Right ventricle myocardium inferior (tissue), 1 donor: ENCODE data around the gene ERC1. TPM values are rescaled to one million over a fixed set of nuclear protein-coding genes. Genes with fewer than 3 reads are reported as not detected.

Source experiments
- ATAC-seq: fragments of 200-7000 bp; cut with Tn5 transposase; one replicate; pipeline ENCODE4 v1.9.1; 2020; ENCODE audit warnings: mild to moderate bottlenecking, moderate library complexity
- DNase-seq: peaks from one replicate; pipeline ENCODE4 v3.0.0; 2021; ENCODE audit errors: missing footprints
- intact Hi-C: fragments of 100-400 bp; cut with DNase I; formaldehyde crosslinking; loops from one replicate; pipeline ENCODE4 v1.11.0; 2022
- total RNA-seq: library from RNA; stranded (reverse); fragmentation: NEBNext Ultra II Directional; extraction: Animal tissue kit (Norgen Biotek cat#: 25700); gene quantifications from one replicate; pipeline ENCODE4 v1.2.1, GENCODE V29; 2021
- donor health status: DM: no; HTN: yes; CAD: no; lungs with severe emphysema.

Gene ERC1
- total RNA-seq, 1 donor from 2014 or later: 43.1 TPM

GRCh38 chr12:1147821-1148220 lies 156.8 kb downstream of the ERC1 start:
- ATAC-seq (no peak), DNase-seq (no peak)

GRCh38 chr12:1157046-1157445 lies 166.0 kb downstream of the ERC1 start:
- DNase-seq (no peak), ATAC-seq (no peak)
- intact Hi-C loops: no loop called here

More at GRCh38 chr12:1147821-1148220, 156.8 kb downstream of the ERC1 start:
- intact Hi-C loops: no loop called here

GRCh38 chr12:1161197-1161596 lies 170.2 kb downstream of the ERC1 start:
- DNase-seq: no peak
- intact Hi-C loops: no loop called here
- no peak for ATAC-seq

- ATAC-seq (no peak), DNase-seq (no peak)
- intact Hi-C loops: no loop called here
These were observed 171.2 kb downstream of the ERC1 start for GRCh38 chr12:1162081-1162760.

- intact Hi-C loops: no loop called here
- ATAC-seq (no peak), DNase-seq (no peak)
These were observed 176.8 kb downstream of the ERC1 start for GRCh38 chr12:1167784-1168183.

- intact Hi-C loops: no loop called here
- ATAC-seq (no peak), DNase-seq (no peak)
These were observed 179.4 kb downstream of the ERC1 start for GRCh38 chr12:1170411-1170810.

GRCh38 chr12:1171657-1172408 lies 180.8 kb downstream of the ERC1 start:
- ATAC-seq (no peak), DNase-seq (no peak)
- intact Hi-C loops: no loop called here

- DNase-seq (no peak), ATAC-seq (no peak)
- intact Hi-C loops: no loop called here
These were observed 183.0 kb downstream of the ERC1 start for GRCh38 chr12:1173781-1174617.

- intact Hi-C loops: no loop called here
- no peak for ATAC-seq
These were observed 183.6 kb downstream of the ERC1 start for GRCh38 chr12:1174659-1175058.

GRCh38 chr12:1176191-1176590 lies 185.2 kb downstream of the ERC1 start:
- ATAC-seq: no peak
- intact Hi-C loops: no loop called here
- no peak for DNase-seq

More at GRCh38 chr12:1174659-1175058, 183.6 kb downstream of the ERC1 start:
- DNase-seq: no peak

- no peak for DNase-seq
- ATAC-seq: no peak
- intact Hi-C loops: no loop called here
These were observed 188.1 kb downstream of the ERC1 start for GRCh38 chr12:1179128-1179527.

- intact Hi-C loops: no loop called here
- ATAC-seq (no peak), DNase-seq (no peak)
These were observed 191.0 kb downstream of the ERC1 start for GRCh38 chr12:1182069-1182468.

GRCh38 chr12:1184402-1184801 lies 193.4 kb downstream of the ERC1 start:
- ATAC-seq (no peak), DNase-seq (no peak)
- intact Hi-C loops: no loop called here

GRCh38 chr12:1185460-1186182 lies 194.6 kb downstream of the ERC1 start:
- intact Hi-C loops: no loop called here
- ATAC-seq (no peak), DNase-seq (no peak)

GRCh38 chr12:1186298-1186697 lies 195.3 kb downstream of the ERC1 start:
- no peak for ATAC-seq
- intact Hi-C loops: no loop called here
- no peak for DNase-seq

GRCh38 chr12:1188016-1188415 lies 197.0 kb downstream of the ERC1 start:
- DNase-seq: no peak
- intact Hi-C loops: no loop called here
- ATAC-seq: no peak

- ATAC-seq (no peak), DNase-seq (no peak)
- intact Hi-C loops: no loop called here
These were observed 198.1 kb downstream of the ERC1 start for GRCh38 chr12:1189163-1189562.

- DNase-seq (no peak), ATAC-seq (no peak)
- intact Hi-C loops: no loop called here
These were observed 204.5 kb downstream of the ERC1 start for GRCh38 chr12:1195513-1195912.
